GM18519 (cell line): ENCODE results near the gene PWP2.
"Not testable (repeated sequence)": the region's sequence is repeated elsewhere in the genome, so short reads cannot be mapped to it uniquely, and the experiment has no call there.

Experiments
- ATAC-seq: cut with Tn5 transposase; IDR thresholded peaks from one replicate; pipeline ENCODE4 v1.9.1; 2021; ENCODE audit warnings: mild to moderate bottlenecking, moderate library complexity; ENCODE audit not compliant: unreplicated experiment, low FRiP score

PWP2 gene

GRCh38 chr21:44082648-44083440 is 24.4 kb upstream of the PWP2 start:
- no peak for ATAC-seq

- ATAC-seq = no peak
Measured at GRCh38 chr21:44083631-44084291, 23.4 kb upstream of the PWP2 start.

- no peak for ATAC-seq
Measured at GRCh38 chr21:44084496-44085241, 22.5 kb upstream of the PWP2 start.

- no peak for ATAC-seq
Measured at GRCh38 chr21:44085491-44086321, 21.5 kb upstream of the PWP2 start.

GRCh38 chr21:44086636-44087425 is 20.4 kb upstream of the PWP2 start:
- no peak for ATAC-seq

- ATAC-seq = no peak
Measured at GRCh38 chr21:44087426-44088400, 19.5 kb upstream of the PWP2 start.

GRCh38 chr21:44088401-44088780 is 18.8 kb upstream of the PWP2 start:
- no peak for ATAC-seq

GRCh38 chr21:44089001-44089911 is 17.9 kb upstream of the PWP2 start:
- no peak for ATAC-seq

GRCh38 chr21:44090325-44090724 is 16.9 kb upstream of the PWP2 start:
- no peak for ATAC-seq

- no peak for ATAC-seq
Measured at GRCh38 chr21:44092211-44092610, 15.0 kb upstream of the PWP2 start.

GRCh38 chr21:44093761-44094160 is 13.4 kb upstream of the PWP2 start:
- ATAC-seq = no peak

GRCh38 chr21:44094832-44095231 is 12.4 kb upstream of the PWP2 start:
- ATAC-seq = no peak

- ATAC-seq = not testable (repeated sequence)
Measured at GRCh38 chr21:44098507-44098906, 8.7 kb upstream of the PWP2 start.

- not testable (repeated sequence) for ATAC-seq
Measured at GRCh38 chr21:44098964-44099363, 8.2 kb upstream of the PWP2 start.

- not testable (repeated sequence) for ATAC-seq
Measured at GRCh38 chr21:44107589-44107988, 390 bp downstream of the PWP2 start.

- ATAC-seq = not testable (repeated sequence)
Measured at GRCh38 chr21:44113702-44114371, 6.6 kb downstream of the PWP2 start.

GRCh38 chr21:44122131-44122530 is 14.9 kb downstream of the PWP2 start:
- not testable (repeated sequence) for ATAC-seq
